Middle frontal gyrus (tissue), 1 donor: ENCODE measurements around the gene TRIM29.

Experiments used
- DNase-seq: peaks from one replicate; pipeline ENCODE4 v3.0.0-alpha.2; 2015; ENCODE audit warnings: low spot score; ENCODE audit errors: extremely low spot score

Gene TRIM29

GRCh38 chr11:120122924-120123683, 14.8 kb downstream of the TRIM29 start:
- DNase-seq: no peak

GRCh38 chr11:120121914-120122473, 15.9 kb downstream of the TRIM29 start:
- DNase-seq: no peak

GRCh38 chr11:120121336-120121735, 16.6 kb downstream of the TRIM29 start:
- DNase-seq: no peak

- DNase-seq: no peak
Measured at GRCh38 chr11:120120805-120121335, 17.0 kb downstream of the TRIM29 start.

GRCh38 chr11:120119121-120119520, 18.8 kb downstream of the TRIM29 start:
- no peak for DNase-seq

GRCh38 chr11:120117991-120118390, 19.9 kb downstream of the TRIM29 start:
- DNase-seq: no peak

- no peak for DNase-seq
Measured at GRCh38 chr11:120116966-120117365, 20.9 kb downstream of the TRIM29 start.

- DNase-seq: no peak
Measured at GRCh38 chr11:120115272-120116000, 22.5 kb downstream of the TRIM29 start.

- no peak for DNase-seq
Measured at GRCh38 chr11:120112174-120112796, 25.6 kb downstream of the TRIM29 start.

GRCh38 chr11:120109531-120109930, 28.4 kb downstream of the TRIM29 start:
- DNase-seq: no peak

GRCh38 chr11:120108785-120109168, 29.1 kb downstream of the TRIM29 start:
- no peak for DNase-seq

- peak; percentile 79 for DNase-seq
Measured at GRCh38 chr11:120108154-120108784, 29.6 kb downstream of the TRIM29 start.

- DNase-seq: no peak
Measured at GRCh38 chr11:120107692-120108091, 30.2 kb downstream of the TRIM29 start.

GRCh38 chr11:120106354-120107150, 31.4 kb downstream of the TRIM29 start:
- no peak for DNase-seq

GRCh38 chr11:120105576-120105975, 32.3 kb downstream of the TRIM29 start:
- DNase-seq: no peak

GRCh38 chr11:120104041-120104565, 33.8 kb downstream of the TRIM29 start:
- no peak for DNase-seq

GRCh38 chr11:120102864-120103122, 35.1 kb downstream of the TRIM29 start:
- no peak for DNase-seq

- DNase-seq: no peak
Measured at GRCh38 chr11:120102050-120102863, 35.7 kb downstream of the TRIM29 start.

- no peak for DNase-seq
Measured at GRCh38 chr11:120098503-120099020, 39.4 kb downstream of the TRIM29 start.
